HEK293 (cell line): ENCODE measurements around the gene KRTAP21-3.

ENCODE experiments used
- CTCF ChIP-seq: fragments of 450-650 bp; formaldehyde crosslinking; IDR thresholded peaks from 2 replicates; pipeline ENCODE4 v1.5.1; 2016; ENCODE audit warnings: missing biosample characterization, missing genetic modification characterization
- ZNF174 ChIP-seq: fragments of 450-650 bp; formaldehyde crosslinking; IDR thresholded peaks from 2 replicates; pipeline ENCODE4 v1.5.0; 2017; ENCODE audit warnings: missing biosample characterization, mild to moderate bottlenecking, missing genetic modification characterization
- ZNF433 ChIP-seq: fragments of 450-650 bp; formaldehyde crosslinking; IDR thresholded peaks from 2 replicates; pipeline ENCODE4 v1.5.1; 2016; ENCODE audit warnings: missing biosample characterization, missing genetic modification characterization, low read depth

GRCh38 chr21:30676737-30677136, 41.8 kb downstream of the KRTAP21-3 start:
- TF ChIP-seq ZNF433 (no peak), CTCF (tag by site-specific recombination) (no peak), ZNF174 (no peak)
